MM.1S (cell line): ENCODE results near the gene XIRP2.

Experiments
- EZH2 ChIP-seq: fragments of 300-600 bp; sonication (generic); optimal IDR thresholded peaks from 2 replicates; pipeline ENCODE3; 2017; ENCODE audit warnings: low read depth, mild to moderate bottlenecking, antibody characterized with exemption, low read length, mixed read lengths
- TF ChIP-seq, protein P1 (sequence below): fragments of 300-600 bp; sonication (generic); IDR thresholded peaks from 2 replicates; pipeline ENCODE4 v1.5.1; 2016; ENCODE audit warnings: antibody characterized with exemption, low read length, mixed read lengths

DNA sequence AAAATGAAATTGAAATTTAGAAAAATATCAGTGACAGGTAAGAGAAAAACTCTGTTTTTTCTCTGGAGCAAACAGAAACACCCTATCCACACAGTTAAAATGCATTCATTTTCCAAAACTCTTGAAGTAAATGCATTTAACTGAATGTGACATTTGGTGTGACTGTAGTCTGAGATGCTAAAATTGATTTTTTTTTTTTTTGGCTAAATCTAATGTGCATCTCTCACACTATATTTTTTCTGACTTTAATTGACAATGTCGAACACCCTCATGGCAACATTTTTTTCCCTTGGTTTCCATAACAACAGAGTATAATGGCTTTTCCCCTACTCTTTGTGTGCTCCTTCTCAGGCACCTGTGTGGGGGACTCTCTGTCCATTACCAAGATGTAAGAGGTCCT, 366.4 kb downstream of the XIRP2 start:
- TF ChIP-seq, protein P1, sequence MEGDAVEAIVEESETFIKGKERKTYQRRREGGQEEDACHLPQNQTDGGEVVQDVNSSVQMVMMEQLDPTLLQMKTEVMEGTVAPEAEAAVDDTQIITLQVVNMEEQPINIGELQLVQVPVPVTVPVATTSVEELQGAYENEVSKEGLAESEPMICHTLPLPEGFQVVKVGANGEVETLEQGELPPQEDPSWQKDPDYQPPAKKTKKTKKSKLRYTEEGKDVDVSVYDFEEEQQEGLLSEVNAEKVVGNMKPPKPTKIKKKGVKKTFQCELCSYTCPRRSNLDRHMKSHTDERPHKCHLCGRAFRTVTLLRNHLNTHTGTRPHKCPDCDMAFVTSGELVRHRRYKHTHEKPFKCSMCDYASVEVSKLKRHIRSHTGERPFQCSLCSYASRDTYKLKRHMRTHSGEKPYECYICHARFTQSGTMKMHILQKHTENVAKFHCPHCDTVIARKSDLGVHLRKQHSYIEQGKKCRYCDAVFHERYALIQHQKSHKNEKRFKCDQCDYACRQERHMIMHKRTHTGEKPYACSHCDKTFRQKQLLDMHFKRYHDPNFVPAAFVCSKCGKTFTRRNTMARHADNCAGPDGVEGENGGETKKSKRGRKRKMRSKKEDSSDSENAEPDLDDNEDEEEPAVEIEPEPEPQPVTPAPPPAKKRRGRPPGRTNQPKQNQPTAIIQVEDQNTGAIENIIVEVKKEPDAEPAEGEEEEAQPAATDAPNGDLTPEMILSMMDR, result no peak
- no peak for TF ChIP-seq EZH2
